Vagina (tissue), 2 donors: Measurements from ENCODE around the gene B3GNT3.

Experiments used
- POLR2AphosphoS5 ChIP-seq, 2 donors: sonication (generic); formaldehyde crosslinking; IDR thresholded peaks; one replicate each; pipeline ENCODE4 v1.9.0; 2017; ENCODE audit warnings: antibody characterized with exemption in 2 of 2, mild to moderate bottlenecking in 2 of 2, low read depth in 1 of 2; ENCODE audit not compliant: insufficient read depth in 1 of 2
- TF ChIP-seq, protein P1 (sequence below), 3 experiments: fragments of 450-650 bp in 2 of 3; fragments of 200-600 bp in 1 of 3; sonication (generic) in 1 of 3; IDR thresholded peaks; one replicate each; pipeline ENCODE4 v1.5.1; 2017 to 2019; ENCODE audit warnings: antibody characterized with exemption in 3 of 3, mild to moderate bottlenecking in 2 of 3, moderate library complexity in 2 of 3

DNA sequence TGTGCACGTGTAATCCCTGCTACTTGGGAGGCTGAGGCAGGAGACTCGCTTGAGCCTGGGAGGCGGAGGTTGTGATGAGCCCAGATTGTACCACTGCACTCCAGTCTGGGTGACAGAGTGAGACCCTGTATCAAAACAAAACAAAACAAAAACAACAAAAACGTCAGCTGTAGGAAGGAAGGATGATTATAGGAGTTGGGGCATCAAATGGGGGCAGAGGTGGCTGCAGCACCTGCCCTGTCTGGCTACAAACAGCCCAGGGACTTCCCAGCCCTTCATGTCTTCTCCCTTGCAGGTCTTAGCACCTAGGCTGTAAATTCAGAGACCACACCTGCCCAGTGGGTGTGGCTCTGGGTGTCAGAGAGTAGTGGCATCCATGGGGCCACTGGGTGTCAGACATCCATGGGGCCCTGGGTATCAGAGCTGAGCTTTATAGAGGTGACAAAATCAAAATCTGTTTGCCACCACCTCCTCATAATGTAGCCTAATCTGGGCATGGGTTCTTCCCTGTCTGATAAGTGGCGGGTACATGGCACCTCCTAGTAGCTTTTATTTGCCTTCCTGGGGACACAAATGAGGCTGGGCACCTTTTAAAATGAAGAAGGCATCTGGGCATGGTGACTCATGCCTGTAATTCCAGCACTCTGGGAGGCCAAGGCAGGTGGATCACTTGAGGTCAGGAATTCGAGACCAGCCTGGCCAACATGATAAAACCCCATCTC is 4.7 kb upstream of the B3GNT3 start:
- TF ChIP-seq, protein P1, sequence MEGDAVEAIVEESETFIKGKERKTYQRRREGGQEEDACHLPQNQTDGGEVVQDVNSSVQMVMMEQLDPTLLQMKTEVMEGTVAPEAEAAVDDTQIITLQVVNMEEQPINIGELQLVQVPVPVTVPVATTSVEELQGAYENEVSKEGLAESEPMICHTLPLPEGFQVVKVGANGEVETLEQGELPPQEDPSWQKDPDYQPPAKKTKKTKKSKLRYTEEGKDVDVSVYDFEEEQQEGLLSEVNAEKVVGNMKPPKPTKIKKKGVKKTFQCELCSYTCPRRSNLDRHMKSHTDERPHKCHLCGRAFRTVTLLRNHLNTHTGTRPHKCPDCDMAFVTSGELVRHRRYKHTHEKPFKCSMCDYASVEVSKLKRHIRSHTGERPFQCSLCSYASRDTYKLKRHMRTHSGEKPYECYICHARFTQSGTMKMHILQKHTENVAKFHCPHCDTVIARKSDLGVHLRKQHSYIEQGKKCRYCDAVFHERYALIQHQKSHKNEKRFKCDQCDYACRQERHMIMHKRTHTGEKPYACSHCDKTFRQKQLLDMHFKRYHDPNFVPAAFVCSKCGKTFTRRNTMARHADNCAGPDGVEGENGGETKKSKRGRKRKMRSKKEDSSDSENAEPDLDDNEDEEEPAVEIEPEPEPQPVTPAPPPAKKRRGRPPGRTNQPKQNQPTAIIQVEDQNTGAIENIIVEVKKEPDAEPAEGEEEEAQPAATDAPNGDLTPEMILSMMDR (IDR thresholded peaks at IDR 0.05): no peak
- no peak for TF ChIP-seq POLR2AphosphoS5 (IDR thresholded peaks at IDR 0.05; ENCODE audit: insufficient read depth in 1 of 2, low read depth in 1 of 2)
